IPS DF 4.7 (cell line): Measurements from ENCODE around the gene FTL.
A peak's percentile ranks its signal among the peaks of the same experiment; 100 is the strongest.
"Not testable (repeated sequence)": the region's sequence is repeated elsewhere in the genome, so short reads cannot be mapped to it uniquely, and the experiment has no call there.

Experiments
- DNase-seq: peaks from one replicate; pipeline ENCODE4 v3.0.0-alpha.2; 2013; ENCODE audit warnings: low spot score; ENCODE audit errors: extremely low read depth

FTL gene

GRCh38 chr19:48965040-48965805 lies at the start of gene FTL:
Gene FTL (plus strand): TSS chr19:48965309. CDS start chr19:48965508, 199 bp downstream.
- no peak for DNase-seq

GRCh38 chr19:48915757-48916156 lies 49.4 kb upstream of the FTL start:
- no peak for DNase-seq

- DNase-seq, result no peak
These were observed 47.0 kb upstream of the FTL start for GRCh38 chr19:48918071-48918470.

GRCh38 chr19:48918801-48919247 lies 46.3 kb upstream of the FTL start:
- no peak for DNase-seq

- DNase-seq, result not testable (repeated sequence)
These were observed 45.8 kb upstream of the FTL start for GRCh38 chr19:48919271-48919670.

- no peak for DNase-seq
These were observed 44.2 kb upstream of the FTL start for GRCh38 chr19:48920949-48921348.

GRCh38 chr19:48921721-48922500 lies 43.2 kb upstream of the FTL start:
- no peak for DNase-seq

GRCh38 chr19:48922548-48923490 lies 42.3 kb upstream of the FTL start:
- no peak for DNase-seq

GRCh38 chr19:48925240-48925843 lies 39.8 kb upstream of the FTL start:
- no peak for DNase-seq

- DNase-seq, result not testable (repeated sequence)
These were observed 39.2 kb upstream of the FTL start for GRCh38 chr19:48925890-48926289.

- DNase-seq, result no peak
These were observed 38.2 kb upstream of the FTL start for GRCh38 chr19:48926909-48927308.

- not testable (repeated sequence) for DNase-seq
These were observed 37.4 kb upstream of the FTL start for GRCh38 chr19:48927692-48928091.

GRCh38 chr19:48928164-48929025 lies 36.7 kb upstream of the FTL start:
- DNase-seq, result no peak

- peak; percentile 94 for DNase-seq
These were observed 31.7 kb upstream of the FTL start, which contains the start of gene DHDH for GRCh38 chr19:48933382-48933932. Gene DHDH (plus strand): TSS chr19:48933699. CDS start chr19:48933722, 23 bp downstream.

GRCh38 chr19:48934837-48935236 lies 30.3 kb upstream of the FTL start:
- no peak for DNase-seq

GRCh38 chr19:48935864-48936263 lies 29.2 kb upstream of the FTL start:
- DNase-seq, result no peak

- no peak for DNase-seq
These were observed 26.9 kb upstream of the FTL start for GRCh38 chr19:48938256-48938655.

- DNase-seq, result no peak
These were observed 24.2 kb upstream of the FTL start for GRCh38 chr19:48940902-48941301.

- no peak for DNase-seq
These were observed 22.0 kb upstream of the FTL start for GRCh38 chr19:48943081-48943480.

- DNase-seq, result no peak
These were observed 19.7 kb upstream of the FTL start for GRCh38 chr19:48945415-48945814.
